GM18499 (cell line): ENCODE data around the gene TNRC6C.

Experiments used
- ATAC-seq: cut with Tn5 transposase; IDR thresholded peaks from one replicate; pipeline ENCODE4 v1.9.1; 2021; ENCODE audit warnings: moderate number of reproducible peaks; ENCODE audit not compliant: insufficient read depth, unreplicated experiment

The TNRC6C gene

DNA sequence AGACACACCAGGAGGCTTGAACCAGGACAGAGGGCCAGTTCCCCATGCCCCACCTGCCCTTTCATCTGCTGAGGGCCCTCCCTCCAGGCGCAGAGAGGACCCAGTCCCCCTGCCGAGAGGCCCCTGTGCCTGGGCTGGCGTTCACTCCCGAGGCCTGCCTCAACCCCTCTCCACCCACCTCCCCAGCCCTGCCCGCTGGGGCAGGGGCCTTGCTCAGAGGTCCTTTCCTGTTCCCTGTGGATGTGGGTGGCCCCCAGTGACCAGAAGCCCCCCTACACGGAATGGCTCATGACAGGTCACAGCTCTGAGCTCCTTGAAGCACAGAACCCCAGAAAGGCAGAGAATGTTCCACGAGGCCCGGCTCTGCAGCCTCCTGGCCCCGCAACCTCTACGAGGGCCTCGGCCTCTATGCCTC lies 163.3 kb downstream of the TNRC6C start:
- no peak for ATAC-seq

DNA sequence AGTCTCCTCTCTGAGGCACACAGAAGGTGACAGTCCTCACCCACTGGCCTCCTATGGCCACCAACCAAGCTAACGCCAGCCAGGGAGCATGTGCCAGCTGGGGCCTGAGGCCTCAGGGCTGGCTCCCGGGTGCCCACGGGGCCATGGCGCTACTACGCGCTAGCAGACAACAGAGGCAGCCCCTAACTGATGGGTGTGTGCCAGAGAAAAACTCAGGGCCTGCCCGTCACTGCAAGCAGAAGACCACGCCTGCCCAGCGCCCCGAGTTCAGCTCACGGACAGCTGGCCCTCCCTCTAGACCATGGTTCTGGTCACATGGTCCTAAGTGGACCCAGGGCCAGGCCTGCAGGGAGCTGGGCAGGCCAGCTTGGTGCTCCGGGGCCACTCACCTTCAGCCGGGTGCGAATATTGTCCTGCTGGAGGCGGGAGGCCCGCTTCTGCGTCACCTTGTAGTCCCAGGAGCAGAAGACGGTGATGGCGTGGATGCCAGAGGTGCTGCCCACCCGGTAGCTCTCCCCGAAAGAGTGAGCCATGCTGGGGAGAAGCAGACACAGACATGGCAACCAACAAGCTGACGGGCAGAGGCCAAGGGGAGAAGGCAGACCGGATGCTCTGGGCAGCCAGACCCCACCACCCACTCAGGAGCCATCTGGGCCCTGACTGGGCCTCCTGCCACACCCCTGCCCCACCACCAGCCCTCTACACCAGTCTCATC lies 163.9 kb downstream of the TNRC6C start:
- no peak for ATAC-seq

GRCh38 chr17:78122931-78123249 lies 164.4 kb downstream of the TNRC6C start:
- ATAC-seq, result no peak

- ATAC-seq, result no peak
Observed at GRCh38 chr17:78123258-78123929, 164.9 kb downstream of the TNRC6C start.

- no peak for ATAC-seq
Observed at GRCh38 chr17:78124081-78124835, 165.8 kb downstream of the TNRC6C start.

DNA sequence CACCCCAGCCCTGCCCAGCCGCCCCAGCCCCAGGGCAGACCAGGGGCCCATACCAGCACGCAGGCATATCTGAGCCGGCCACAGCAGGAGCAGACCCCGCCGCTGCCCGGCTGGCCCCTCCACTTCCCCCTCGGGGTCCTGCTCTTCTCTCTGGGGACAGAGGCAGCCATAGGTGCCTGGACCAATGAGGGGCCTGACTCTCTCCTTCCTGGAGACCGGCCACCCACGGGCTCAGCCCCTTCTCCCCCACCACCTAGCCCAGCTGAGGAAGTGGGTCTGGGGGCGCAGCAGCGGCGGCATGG lies 166.3 kb downstream of the TNRC6C start:
- ATAC-seq, result no peak

DNA sequence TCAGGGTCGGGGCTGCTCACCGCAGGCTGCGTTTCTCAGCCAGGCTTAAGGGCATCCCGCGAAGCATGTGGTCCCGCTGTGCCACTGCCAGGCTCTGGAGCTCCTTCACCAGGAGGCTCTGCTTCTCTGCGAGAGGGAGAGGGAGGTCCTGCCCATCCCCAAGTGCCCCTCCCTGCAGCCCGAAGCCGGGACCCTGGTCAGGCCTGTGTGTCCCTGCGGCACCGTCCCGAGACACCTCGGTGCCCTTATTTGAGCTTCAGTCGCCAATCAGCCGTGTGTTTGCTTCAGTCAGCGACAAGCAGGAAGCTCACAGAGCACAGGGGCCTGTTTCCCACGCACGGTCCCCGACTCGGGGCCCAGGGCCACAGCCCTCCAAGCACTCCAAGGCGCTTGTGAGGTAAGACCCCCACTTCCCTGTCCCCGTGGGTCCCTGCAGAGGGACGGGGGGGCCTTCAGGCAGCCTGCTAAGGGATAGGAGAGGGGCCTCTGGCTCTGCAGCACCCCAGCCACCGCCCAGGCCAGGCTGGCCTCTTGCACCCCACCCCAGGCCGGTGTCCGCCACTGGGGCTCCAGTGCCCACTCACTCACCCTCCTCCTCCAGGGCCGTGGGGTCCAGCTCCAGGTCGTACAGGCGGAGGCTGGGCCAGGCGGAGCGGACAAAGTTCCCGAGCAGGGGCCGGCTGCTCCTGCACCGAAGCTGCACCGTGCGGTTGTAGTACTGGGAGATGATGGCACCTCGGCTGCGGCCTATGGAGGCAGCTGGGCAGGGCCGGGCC lies 166.8 kb downstream of the TNRC6C start:
- ATAC-seq, result no peak

DNA sequence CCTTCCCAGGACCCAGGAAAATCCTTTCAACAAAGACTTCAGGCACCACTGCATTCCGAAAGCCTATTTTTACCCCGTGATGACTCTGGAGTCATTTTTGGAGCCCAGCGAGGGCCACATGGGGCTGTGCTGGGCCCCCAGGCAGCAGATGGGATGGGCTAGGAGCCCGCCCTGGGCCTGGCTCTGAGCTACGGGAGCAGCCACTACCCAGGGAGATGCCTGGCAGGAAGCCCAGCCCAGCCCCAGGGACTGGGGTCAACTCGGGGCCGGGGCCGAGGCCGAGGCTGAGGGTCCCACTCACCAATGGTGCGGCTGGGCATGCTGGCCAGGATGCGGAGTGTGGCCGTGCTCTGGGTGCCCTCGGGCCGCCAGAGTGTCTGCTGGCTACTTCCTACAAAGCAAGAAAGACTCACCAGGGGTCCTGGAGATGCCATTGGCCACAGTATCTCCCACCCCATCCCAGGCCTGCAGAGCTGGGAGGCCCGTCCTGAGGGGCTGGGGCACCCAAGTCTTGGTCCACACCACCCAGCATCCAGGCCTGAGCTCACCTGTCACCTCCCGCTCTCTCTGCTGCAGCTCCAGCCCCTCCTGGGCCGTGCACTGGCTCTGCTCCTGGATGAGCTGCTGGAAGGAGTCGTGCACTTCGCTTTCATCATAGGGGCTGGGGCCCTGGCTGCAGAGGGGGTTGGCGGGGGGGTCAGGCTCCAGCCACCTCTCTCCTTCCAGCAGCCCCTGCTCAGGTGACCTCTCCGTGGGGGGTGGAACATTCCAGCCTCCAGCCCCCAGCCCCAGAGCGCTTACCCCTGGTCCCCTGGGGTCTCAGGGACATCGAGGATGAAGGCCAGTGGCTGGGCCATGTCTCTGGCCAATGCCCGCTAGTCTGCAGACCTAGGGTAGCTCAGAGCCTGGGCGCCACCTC lies 167.7 kb downstream of the TNRC6C start:
- no peak for ATAC-seq

GRCh38 chr17:78126895-78127238 lies 168.4 kb downstream of the TNRC6C start:
- no peak for ATAC-seq

DNA sequence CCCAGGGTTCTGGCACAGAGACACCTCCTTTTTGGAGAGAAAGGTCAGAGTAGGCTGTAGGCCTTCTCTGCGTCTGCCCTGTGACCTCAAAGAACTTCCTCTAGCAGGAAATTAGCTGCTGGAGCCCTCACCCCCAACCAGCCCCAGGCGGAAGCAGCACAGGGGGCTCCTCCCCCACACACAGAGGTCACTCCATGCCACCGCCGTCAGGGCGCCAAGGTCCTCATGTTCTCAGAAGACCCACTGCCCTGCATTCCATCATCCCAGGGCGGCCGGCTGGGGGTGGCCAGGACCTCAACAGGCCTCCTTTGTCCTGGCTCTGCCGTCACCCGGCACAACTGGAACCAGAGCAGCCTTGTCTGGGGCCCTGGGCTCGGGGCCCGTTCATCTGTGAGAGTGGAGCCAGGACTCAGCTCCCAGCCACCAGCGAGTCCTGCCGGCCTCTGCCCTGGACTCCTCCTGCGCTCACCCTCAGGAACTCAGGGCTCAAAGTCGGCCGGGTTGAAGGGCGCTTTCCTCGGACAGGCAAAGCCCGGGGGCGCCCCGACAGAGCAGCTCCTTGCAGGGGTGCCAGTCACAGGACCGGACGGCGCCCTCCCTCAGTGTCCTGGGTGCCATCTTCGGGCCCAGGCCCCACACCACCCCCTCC lies 168.9 kb downstream of the TNRC6C start:
- no peak for ATAC-seq

DNA sequence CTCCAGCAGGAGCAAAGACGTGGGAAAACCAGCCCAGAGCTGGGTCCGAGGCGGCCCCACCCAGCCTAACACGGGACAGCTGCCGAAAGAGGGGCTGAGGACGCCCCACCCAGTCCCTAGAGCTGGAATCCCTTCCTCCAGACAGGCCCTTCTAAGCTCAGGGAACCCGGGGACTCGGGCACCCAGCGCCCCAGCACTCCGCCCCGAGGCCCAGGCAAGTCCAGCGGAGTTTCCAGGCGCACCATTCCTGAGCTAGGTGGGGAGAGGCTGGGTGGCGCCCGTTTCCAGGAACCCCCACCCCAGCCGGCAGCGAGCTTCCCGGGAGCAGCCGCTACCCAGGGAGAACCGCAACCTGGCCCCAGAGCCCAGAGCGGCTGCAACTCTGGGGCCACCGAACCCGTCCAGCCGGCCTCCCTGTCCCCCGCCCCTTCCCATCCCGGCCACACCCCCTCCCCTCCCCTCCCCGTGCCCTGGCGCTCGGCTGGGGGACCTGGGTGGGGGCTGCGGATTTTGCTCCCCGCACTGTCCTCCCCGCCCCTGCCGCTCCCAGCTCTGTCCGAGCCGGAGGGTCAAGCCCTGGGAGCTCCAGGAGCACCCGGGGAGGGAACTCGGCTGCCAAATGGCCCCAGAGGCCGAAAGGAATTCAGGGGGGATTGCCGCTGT lies 169.5 kb downstream of the TNRC6C start:
- no peak for ATAC-seq

DNA sequence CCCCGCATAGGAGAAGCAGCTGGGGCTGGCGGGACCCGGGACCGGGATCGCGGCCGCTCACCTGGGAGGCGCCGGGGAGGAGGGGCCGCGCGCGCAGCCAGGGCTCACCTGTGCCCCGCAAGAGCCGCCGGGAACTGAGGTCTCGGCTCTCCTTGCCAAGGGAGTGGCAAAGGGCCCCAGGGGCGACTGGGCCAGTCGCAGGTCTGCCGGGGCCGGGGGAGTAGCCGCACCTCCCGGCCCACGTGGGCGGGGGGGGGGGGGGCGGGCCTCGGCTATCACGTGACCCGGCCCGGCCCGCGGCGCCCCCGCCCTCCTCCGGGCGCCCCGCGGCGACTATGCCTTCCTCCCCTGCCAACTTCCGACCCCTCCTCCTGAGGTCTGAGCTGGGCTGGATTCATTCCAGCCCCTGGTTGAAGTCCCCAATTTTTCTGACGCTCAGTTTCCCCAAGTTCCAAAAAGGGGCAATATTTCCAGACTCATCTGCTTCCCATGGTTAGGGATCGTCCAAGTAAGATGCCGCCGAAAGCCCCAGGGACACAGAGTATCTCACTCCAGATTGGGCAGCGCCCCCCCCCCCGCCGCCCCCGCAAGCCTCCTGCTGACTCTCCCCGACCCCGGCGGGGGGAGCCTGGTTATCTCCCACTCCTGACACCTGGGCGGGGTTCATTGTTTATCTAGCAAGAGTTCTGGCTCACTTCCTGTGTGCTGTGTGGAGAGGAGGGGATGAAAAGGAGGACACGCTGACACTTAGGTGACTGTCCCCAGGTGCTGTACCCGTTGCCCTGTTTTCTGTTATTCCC lies 170.2 kb downstream of the TNRC6C start, which contains the start of gene TMC6:
Gene TMC6 (minus strand): TSS at position 205 of the 800 bp plus-strand sequence. CDS start 1,923 bp downstream, outside the sequence.
- ATAC-seq, result no peak

GRCh38 chr17:78129351-78130089 lies 171.0 kb downstream of the TNRC6C start:
- ATAC-seq, result no peak

GRCh38 chr17:78130090-78130436 lies 171.6 kb downstream of the TNRC6C start:
- ATAC-seq, result no peak

DNA sequence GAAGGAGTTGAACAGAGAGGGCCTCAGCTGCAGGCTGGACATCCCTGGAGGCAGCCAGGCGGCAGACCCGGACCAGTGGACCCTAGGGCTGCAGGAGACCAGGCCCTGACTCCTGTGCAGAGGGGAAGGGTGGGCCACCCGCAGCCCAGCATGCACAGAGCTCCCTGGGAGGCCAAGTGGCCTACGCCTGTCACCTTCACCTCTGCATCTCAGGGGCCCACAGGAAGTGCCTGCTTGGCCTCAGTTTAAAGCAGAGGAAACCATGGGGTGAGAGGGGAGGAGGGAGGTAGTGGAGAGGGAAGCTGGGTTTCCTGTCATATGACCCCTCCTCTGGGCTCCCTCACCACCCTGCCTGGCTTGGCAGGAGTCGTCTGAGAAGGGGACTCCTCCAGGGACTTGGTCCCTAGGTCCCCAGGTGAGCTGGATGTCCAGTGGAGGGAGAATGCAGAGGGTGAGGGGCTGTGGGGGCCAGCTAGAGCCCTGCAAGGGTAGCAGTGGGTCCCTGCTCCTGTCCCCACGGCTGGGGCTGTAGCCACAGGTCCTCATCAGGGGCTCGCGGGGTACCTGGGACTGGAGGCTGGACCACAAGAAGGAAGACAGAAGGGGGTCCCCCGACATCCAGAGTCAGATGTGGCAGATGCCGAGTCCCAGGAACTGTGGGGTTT lies 172.1 kb downstream of the TNRC6C start, which contains the start of gene TMC8:
Gene TMC8 (plus strand): TSS at position 335 of the 665 bp plus-strand sequence. CDS start 818 bp downstream, outside the sequence.
- ATAC-seq, result no peak

- no peak for ATAC-seq
Observed at GRCh38 chr17:78131172-78132083, 172.9 kb downstream of the TNRC6C start.
